ENCODE measurements around the gene TAB3. TPM values are rescaled to one million over a fixed set of nuclear protein-coding genes. Genes with fewer than 3 reads are reported as not detected.
"Not testable (repeated sequence)": the region's sequence is repeated elsewhere in the genome, so short reads cannot be mapped to it uniquely, and the experiment has no call there.

TAB3 gene
- total RNA-seq, 4 donors from 2014 or later = 15.6 to 32.9 (median 30.3) TPM

GRCh38 chrX:30812326-30812725 lies 76.7 kb downstream of the TAB3 start:
- Histone ChIP-seq H3K9me3 (no peaks in the 10 kb centered on the region), H3K36me3 (no peaks in the 10 kb centered on the region), H3K4me1 (no peaks in the 10 kb centered on the region), H3K4me3 (no peak overlapping the region), H3K27me3 (no peaks in the 10 kb centered on the region), H3K27ac (no peak overlapping the region)
- 75 to 100% methylated on average over 1 of the region's 1 CpG for WGBS, 2 donors
- no peak for TF ChIP-seq CTCF (IDR thresholded peaks at IDR 0.05)
- no peak for TF ChIP-seq EP300 (IDR thresholded peaks at IDR 0.05)
- TF ChIP-seq POLR2A (IDR thresholded peaks at IDR 0.05) = no peak
- DNase-seq (ENCODE audit: low spot score in 2 of 2) = no peak

- 89 to 90% methylated on average over 5 to 7 of the region's 7 CpGs for WGBS, 2 donors
- Histone ChIP-seq H3K36me3 (no peaks in the 10 kb centered on the region), H3K27ac (no peak overlapping the region), H3K9me3 (no peaks in the 10 kb centered on the region), H3K4me1 (no peaks in the 10 kb centered on the region), H3K4me3 (no peak overlapping the region), H3K27me3 (no peaks in the 10 kb centered on the region)
- TF ChIP-seq CTCF (IDR thresholded peaks at IDR 0.05) = no peak
- TF ChIP-seq EP300 (IDR thresholded peaks at IDR 0.05) = no peak
- TF ChIP-seq POLR2A (IDR thresholded peaks at IDR 0.05) = no peak
- DNase-seq (ENCODE audit: low spot score in 2 of 2) = no peak
These were observed 82.8 kb downstream of the TAB3 start for GRCh38 chrX:30806187-30806728.

GRCh38 chrX:30804462-30804861 lies 84.6 kb downstream of the TAB3 start:
- no peak overlapping the region for H3K27ac ChIP-seq
- H3K36me3 ChIP-seq = no peaks in the 10 kb centered on the region
- no peak for DNase-seq (ENCODE audit: low spot score in 2 of 2)
- no peak for TF ChIP-seq POLR2A (IDR thresholded peaks at IDR 0.05)
- no peak for TF ChIP-seq CTCF (IDR thresholded peaks at IDR 0.05)
- no peak for TF ChIP-seq EP300 (IDR thresholded peaks at IDR 0.05)
- no peaks in the 10 kb centered on the region for H3K9me3 ChIP-seq
- H3K4me1 ChIP-seq = no peaks in the 10 kb centered on the region
- H3K4me3 ChIP-seq = no peak overlapping the region
- WGBS, 2 donors = 74 to 96% methylated on average over 2 of the region's 2 CpGs
- H3K27me3 ChIP-seq = no peaks in the 10 kb centered on the region

GRCh38 chrX:30800901-30801300 lies 88.2 kb downstream of the TAB3 start:
- Histone ChIP-seq H3K27me3 (no peaks in the 10 kb centered on the region), H3K4me3 (no peak overlapping the region), H3K27ac (no peak overlapping the region), H3K4me1 (no peaks in the 10 kb centered on the region), H3K9me3 (no peaks in the 10 kb centered on the region), H3K36me3 (no peaks in the 10 kb centered on the region)
- no peak for DNase-seq (ENCODE audit: low spot score in 2 of 2)
- TF ChIP-seq POLR2A (IDR thresholded peaks at IDR 0.05) = no peak
- TF ChIP-seq CTCF (IDR thresholded peaks at IDR 0.05) = no peak
- no peak for TF ChIP-seq EP300 (IDR thresholded peaks at IDR 0.05)
- WGBS, 2 donors = 64 to 89% methylated on average over 1 of the region's 1 CpG

- WGBS, 2 donors = 80 to 100% methylated on average over 1 to 2 of the region's 2 CpGs
- no peak for TF ChIP-seq POLR2A (IDR thresholded peaks at IDR 0.05)
- Histone ChIP-seq H3K4me1 (no peaks in the 10 kb centered on the region), H3K36me3 (no peaks in the 10 kb centered on the region), H3K27me3 (no peaks in the 10 kb centered on the region), H3K9me3 (no peaks in the 10 kb centered on the region), H3K4me3 (no peak overlapping the region), H3K27ac (no peak overlapping the region)
- DNase-seq (ENCODE audit: low spot score in 2 of 2) = no peak
These were observed 89.7 kb downstream of the TAB3 start for GRCh38 chrX:30799327-30799726.

- Histone ChIP-seq H3K4me1 (no peaks in the 10 kb centered on the region), H3K27ac (no peak overlapping the region), H3K27me3 (no peaks in the 10 kb centered on the region), H3K36me3 (no peaks in the 10 kb centered on the region), H3K9me3 (no peaks in the 10 kb centered on the region), H3K4me3 (no peak overlapping the region)
- DNase-seq (ENCODE audit: low spot score in 2 of 2) = no peak
- TF ChIP-seq EP300 (IDR thresholded peaks at IDR 0.05) (no peak), CTCF (IDR thresholded peaks at IDR 0.05) (no peak), POLR2A (IDR thresholded peaks at IDR 0.05) (no peak)
- 86 to 91% methylated on average over 3 of the region's 3 CpGs for WGBS, 2 donors
These were observed 90.2 kb downstream of the TAB3 start for GRCh38 chrX:30798810-30799209.

- not testable (repeated sequence) for H3K27ac ChIP-seq; DNase-seq (ENCODE audit: low spot score in 2 of 2); H3K4me1 ChIP-seq; H3K4me3 ChIP-seq; H3K9me3 ChIP-seq; H3K36me3 ChIP-seq; H3K27me3 ChIP-seq
- 50 to 94% methylated on average over 1 of the region's 1 CpG for WGBS, 2 donors
These were observed 91.8 kb downstream of the TAB3 start for GRCh38 chrX:30797301-30797700.
